ENCODE data around the gene CFAP69.
A peak's percentile ranks its signal among the peaks of the same experiment; 100 is the strongest.
"Not testable (repeated sequence)": the region's sequence is repeated elsewhere in the genome, so short reads cannot be mapped to it uniquely, and the experiment has no call there.

The CFAP69 gene

DNA sequence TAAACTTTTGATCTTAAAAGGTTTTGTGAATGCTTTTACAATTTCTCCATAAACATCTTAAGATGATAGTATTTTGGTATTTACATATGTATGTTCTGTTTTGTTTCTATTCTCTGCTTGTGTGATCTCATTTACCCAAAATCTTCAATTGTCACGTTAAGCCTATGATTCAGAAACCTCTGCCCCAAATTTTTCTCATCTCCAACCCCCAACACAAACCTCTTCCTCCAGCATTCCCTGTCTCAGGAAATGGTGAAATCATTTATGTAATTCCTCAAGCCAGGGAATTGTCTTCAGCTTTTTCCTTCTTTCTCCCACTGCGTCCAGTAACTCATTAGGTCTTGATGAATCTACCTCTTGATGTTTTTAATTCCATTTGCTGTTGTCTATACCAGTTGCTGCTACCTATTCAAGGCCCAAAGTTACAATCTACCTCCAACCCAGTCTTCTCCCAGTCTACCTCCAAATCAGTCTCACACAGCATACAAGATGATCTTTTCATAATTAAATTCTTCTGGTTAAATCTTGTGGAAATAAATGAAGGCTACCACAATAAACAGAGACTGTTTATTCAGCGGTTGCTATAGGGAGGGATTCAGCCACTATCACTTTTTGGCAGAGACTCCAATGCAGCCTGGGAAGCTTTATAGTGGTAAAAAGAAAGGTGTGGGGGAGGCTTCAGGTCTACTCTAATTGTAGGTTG, 5.8 kb downstream of the CFAP69 start:
- no peak overlapping the region for H2AK5ac ChIP-seq (ENCODE audit: low read length)
- no CpG with 5 or more reads among the region's 3 CpGs for WGBS (ENCODE audit: extremely low coverage, insufficient coverage, low lambda C conversion rate)
- H3K79me2 ChIP-seq (ENCODE audit: control insufficient read depth, insufficient read depth, low read length): no peaks in the 10 kb centered on the region
- no peak overlapping the region for H3K4me2 ChIP-seq (ENCODE audit: low read length)
- no peaks in the 10 kb centered on the region for H3K4me1 ChIP-seq (ENCODE audit: control insufficient read depth, low read depth, low read length)
- no peak overlapping the region for H2BK5ac ChIP-seq (ENCODE audit: low read length)
- H4K5ac ChIP-seq (ENCODE audit: low read length): no peak overlapping the region
- H3K27me3 ChIP-seq (ENCODE audit: insufficient read depth, low read length, poor library complexity): no peaks in the 10 kb centered on the region
- no peak overlapping the region for H4K8ac ChIP-seq (ENCODE audit: low read depth, low read length)
- no peak overlapping the region for H3K56ac ChIP-seq (ENCODE audit: low read length)
- no peak overlapping the region for H3K4me3 ChIP-seq (ENCODE audit: low read length)
- no peak overlapping the region for H2BK15ac ChIP-seq (replicated peaks; ENCODE audit: low read depth)
- H3K9ac ChIP-seq (ENCODE audit: low read length): no peak overlapping the region
- no peak overlapping the region for H3K4ac ChIP-seq (ENCODE audit: low read depth, low read length)
- H3K27ac ChIP-seq (ENCODE audit: low read depth, low read length): no peak overlapping the region
- H3K18ac ChIP-seq (ENCODE audit: low read length): peak overlapping the region; percentile 28
- H3K36me3 ChIP-seq (ENCODE audit: control insufficient read depth, insufficient read depth, low read length): no peaks in the 10 kb centered on the region
- DNase-seq: peak; percentile 33
- H3K23ac ChIP-seq (ENCODE audit: low read length): no peak overlapping the region
- peak overlapping the region; percentile 6 for H2BK120ac ChIP-seq (ENCODE audit: low read depth, low read length)
- no peaks in the 10 kb centered on the region for H3K79me1 ChIP-seq (ENCODE audit: low read length)

DNA sequence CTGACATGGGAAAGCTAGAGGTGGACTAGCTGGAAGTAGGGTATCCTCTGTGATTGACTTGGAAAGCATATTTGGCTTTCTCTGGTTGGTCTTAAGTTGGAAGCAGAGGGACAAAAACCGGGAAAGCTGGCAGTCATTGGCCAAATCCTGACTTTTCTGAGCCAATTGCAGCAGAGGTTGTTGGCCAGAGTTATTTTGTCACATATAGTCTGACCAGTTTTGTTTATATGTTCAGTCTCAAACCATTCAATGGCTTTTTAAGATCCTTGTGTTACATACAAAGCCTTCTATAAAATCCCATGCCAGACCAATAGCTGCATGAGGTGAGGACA, 6.3 kb downstream of the CFAP69 start:
- H4K8ac ChIP-seq (ENCODE audit: low read depth, low read length): no peak overlapping the region
- H3K36me3 ChIP-seq (ENCODE audit: control insufficient read depth, insufficient read depth, low read length): no peaks in the 10 kb centered on the region
- no peaks in the 10 kb centered on the region for H3K79me1 ChIP-seq (ENCODE audit: low read length)
- H2AK5ac ChIP-seq (ENCODE audit: low read length): no peak overlapping the region
- H3K23ac ChIP-seq (ENCODE audit: low read length): no peak overlapping the region
- no peak overlapping the region for H2BK15ac ChIP-seq (replicated peaks; ENCODE audit: low read depth)
- peak overlapping the region; percentile 28 for H3K18ac ChIP-seq (ENCODE audit: low read length)
- H3K4me3 ChIP-seq (ENCODE audit: low read length): no peak overlapping the region
- no CpG with 5 or more reads among the region's 1 CpG for WGBS (ENCODE audit: extremely low coverage, insufficient coverage, low lambda C conversion rate)
- no peaks in the 10 kb centered on the region for H3K79me2 ChIP-seq (ENCODE audit: control insufficient read depth, insufficient read depth, low read length)
- no peak overlapping the region for H3K4ac ChIP-seq (ENCODE audit: low read depth, low read length)
- no peak overlapping the region for H2BK5ac ChIP-seq (ENCODE audit: low read length)
- H3K27ac ChIP-seq (ENCODE audit: low read depth, low read length): no peak overlapping the region
- no peak overlapping the region for H3K56ac ChIP-seq (ENCODE audit: low read length)
- DNase-seq: no peak
- no peaks in the 10 kb centered on the region for H3K27me3 ChIP-seq (ENCODE audit: insufficient read depth, low read length, poor library complexity)
- no peak overlapping the region for H3K4me2 ChIP-seq (ENCODE audit: low read length)
- no peak overlapping the region for H3K9ac ChIP-seq (ENCODE audit: low read length)
- peak overlapping the region; percentile 6 for H2BK120ac ChIP-seq (ENCODE audit: low read depth, low read length)
- H4K5ac ChIP-seq (ENCODE audit: low read length): no peak overlapping the region
- no peaks in the 10 kb centered on the region for H3K4me1 ChIP-seq (ENCODE audit: control insufficient read depth, low read depth, low read length)

DNA sequence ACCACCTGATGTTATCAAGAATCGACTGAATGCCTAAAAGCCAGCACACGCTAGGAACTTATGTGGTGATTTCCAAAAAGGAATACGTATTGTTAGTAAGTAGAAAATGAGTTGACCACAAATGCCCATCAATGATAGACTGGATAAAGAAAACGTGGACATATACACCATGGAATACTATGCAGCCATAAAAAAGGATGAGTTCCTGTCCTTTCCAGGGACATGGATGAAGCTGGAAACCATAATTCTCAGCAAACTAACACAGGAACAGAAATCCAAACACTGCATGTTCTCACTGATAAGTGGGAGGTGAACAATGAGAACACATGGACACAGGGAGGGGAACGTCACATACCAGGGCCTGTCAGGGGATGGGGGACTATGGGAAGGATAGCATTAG, 11.0 kb downstream of the CFAP69 start:
- H3K4me1 ChIP-seq (ENCODE audit: control insufficient read depth, low read depth, low read length); H3K27ac ChIP-seq (ENCODE audit: low read depth, low read length); H3K4me3 ChIP-seq (ENCODE audit: low read length); H3K23ac ChIP-seq (ENCODE audit: low read length); H3K27me3 ChIP-seq (ENCODE audit: insufficient read depth, low read length, poor library complexity); H4K8ac ChIP-seq (ENCODE audit: low read depth, low read length); H2BK5ac ChIP-seq (ENCODE audit: low read length); H2BK15ac ChIP-seq (replicated peaks; ENCODE audit: low read depth); H3K18ac ChIP-seq (ENCODE audit: low read length); H3K9ac ChIP-seq (ENCODE audit: low read length); H2AK5ac ChIP-seq (ENCODE audit: low read length); H4K5ac ChIP-seq (ENCODE audit: low read length); H3K36me3 ChIP-seq (ENCODE audit: control insufficient read depth, insufficient read depth, low read length); H3K56ac ChIP-seq (ENCODE audit: low read length); H3K79me2 ChIP-seq (ENCODE audit: control insufficient read depth, insufficient read depth, low read length); H3K79me1 ChIP-seq (ENCODE audit: low read length); H3K4me2 ChIP-seq (ENCODE audit: low read length); H2BK120ac ChIP-seq (ENCODE audit: low read depth, low read length); H3K4ac ChIP-seq (ENCODE audit: low read depth, low read length); DNase-seq: not testable (repeated sequence)
- no CpG with 5 or more reads among the region's 5 CpGs for WGBS (ENCODE audit: extremely low coverage, insufficient coverage, low lambda C conversion rate)

DNA sequence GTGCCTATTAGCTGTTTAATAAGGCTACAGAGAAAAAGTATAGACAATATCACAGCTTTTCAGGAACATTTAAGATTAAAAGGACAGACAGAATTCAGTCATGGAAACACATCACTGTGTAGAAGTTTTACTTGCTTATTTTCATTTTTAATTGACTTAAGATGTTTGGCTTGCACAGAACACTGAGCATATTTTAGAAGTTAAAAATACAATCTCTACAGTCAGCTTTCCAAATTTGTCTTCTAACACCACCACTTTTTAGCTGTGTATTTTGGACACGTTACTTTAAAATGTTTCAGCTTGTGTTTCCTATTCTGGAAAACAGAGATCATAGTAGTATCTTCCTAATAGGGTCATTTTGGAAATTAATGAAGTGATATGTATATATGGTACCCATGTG, 11.8 kb downstream of the CFAP69 start:
- Histone ChIP-seq H3K23ac (ENCODE audit: low read length) (no peak overlapping the region), H3K27me3 (ENCODE audit: insufficient read depth, low read length, poor library complexity) (no peaks in the 10 kb centered on the region), H4K8ac (ENCODE audit: low read depth, low read length) (no peak overlapping the region), H3K4me1 (ENCODE audit: control insufficient read depth, low read depth, low read length) (no peaks in the 10 kb centered on the region), H2AK5ac (ENCODE audit: low read length) (no peak overlapping the region), H3K4ac (ENCODE audit: low read depth, low read length) (no peak overlapping the region), H3K18ac (ENCODE audit: low read length) (no peak overlapping the region), H3K79me2 (ENCODE audit: control insufficient read depth, insufficient read depth, low read length) (no peaks in the 10 kb centered on the region), H2BK15ac (replicated peaks; ENCODE audit: low read depth) (no peak overlapping the region), H3K9ac (ENCODE audit: low read length) (no peak overlapping the region), H3K27ac (ENCODE audit: low read depth, low read length) (no peak overlapping the region), H3K56ac (ENCODE audit: low read length) (no peak overlapping the region), H4K5ac (ENCODE audit: low read length) (no peak overlapping the region), H3K36me3 (ENCODE audit: control insufficient read depth, insufficient read depth, low read length) (no peaks in the 10 kb centered on the region), H3K4me2 (ENCODE audit: low read length) (no peak overlapping the region), H2BK120ac (ENCODE audit: low read depth, low read length) (no peak overlapping the region), H3K4me3 (ENCODE audit: low read length) (no peak overlapping the region), H2BK5ac (ENCODE audit: low read length) (no peak overlapping the region), H3K79me1 (ENCODE audit: low read length) (no peaks in the 10 kb centered on the region)
- no peak for DNase-seq
- no CpG with 5 or more reads among the region's 1 CpG for WGBS (ENCODE audit: extremely low coverage, insufficient coverage, low lambda C conversion rate)

DNA sequence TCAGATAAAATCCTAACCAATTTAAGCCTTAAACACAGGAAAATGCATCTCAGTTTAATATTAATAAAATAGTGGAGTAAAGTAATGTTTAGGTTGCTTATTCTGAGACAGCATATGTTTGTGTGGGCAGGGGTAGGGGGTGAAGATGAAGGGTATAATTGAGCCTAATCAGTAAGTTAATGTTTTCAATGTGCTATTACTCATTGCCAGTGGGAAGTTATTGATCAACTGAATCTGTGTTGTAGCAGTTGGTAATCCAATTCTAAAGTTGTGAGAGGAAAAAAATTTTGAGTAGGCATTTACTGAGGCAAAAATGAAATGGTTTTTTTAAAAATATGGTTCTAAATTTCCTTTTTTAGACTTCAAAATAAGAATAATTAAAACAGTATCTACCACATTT, 16.5 kb downstream of the CFAP69 start:
- Histone ChIP-seq H3K23ac (ENCODE audit: low read length) (no peak overlapping the region), H3K9ac (ENCODE audit: low read length) (no peak overlapping the region), H2BK5ac (ENCODE audit: low read length) (no peak overlapping the region), H3K56ac (ENCODE audit: low read length) (no peak overlapping the region), H3K4ac (ENCODE audit: low read depth, low read length) (no peak overlapping the region), H3K79me1 (ENCODE audit: low read length) (no peaks in the 10 kb centered on the region), H3K4me2 (ENCODE audit: low read length) (no peak overlapping the region), H3K79me2 (ENCODE audit: control insufficient read depth, insufficient read depth, low read length) (no peaks in the 10 kb centered on the region), H3K4me3 (ENCODE audit: low read length) (no peak overlapping the region), H4K5ac (ENCODE audit: low read length) (no peak overlapping the region), H2AK5ac (ENCODE audit: low read length) (no peak overlapping the region), H2BK120ac (ENCODE audit: low read depth, low read length) (no peak overlapping the region), H4K8ac (ENCODE audit: low read depth, low read length) (no peak overlapping the region), H3K27me3 (ENCODE audit: insufficient read depth, low read length, poor library complexity) (no peaks in the 10 kb centered on the region), H3K4me1 (ENCODE audit: control insufficient read depth, low read depth, low read length) (no peaks in the 10 kb centered on the region), H2BK15ac (replicated peaks; ENCODE audit: low read depth) (no peak overlapping the region), H3K18ac (ENCODE audit: low read length) (no peak overlapping the region), H3K36me3 (ENCODE audit: control insufficient read depth, insufficient read depth, low read length) (no peaks in the 10 kb centered on the region), H3K27ac (ENCODE audit: low read depth, low read length) (no peak overlapping the region)
- DNase-seq: no peak

DNA sequence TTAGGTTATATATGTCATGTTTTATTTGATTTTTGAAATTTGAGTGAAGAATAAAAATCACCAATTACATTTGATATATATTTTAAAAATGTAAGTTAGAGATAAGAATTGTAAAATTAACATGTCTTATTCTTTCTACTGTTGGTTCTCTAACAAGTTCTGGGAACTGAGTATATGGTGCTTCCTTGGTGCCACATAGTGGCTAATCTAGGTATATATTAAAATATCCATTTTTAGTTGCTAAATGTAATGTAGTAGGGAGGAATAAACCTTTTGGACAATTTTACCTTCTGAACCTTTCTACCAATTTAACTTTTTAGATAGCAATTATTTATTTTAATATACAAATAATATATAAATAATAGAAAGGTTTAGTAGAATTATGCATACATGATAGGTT, 17.5 kb downstream of the CFAP69 start:
- no peak for DNase-seq

More for the DNA sequence above, 17.5 kb downstream of the CFAP69 start:
- Histone ChIP-seq H3K4ac (ENCODE audit: low read depth, low read length) (no peak overlapping the region), H3K36me3 (ENCODE audit: control insufficient read depth, insufficient read depth, low read length) (no peaks in the 10 kb centered on the region), H3K27ac (ENCODE audit: low read depth, low read length) (no peak overlapping the region), H3K79me1 (ENCODE audit: low read length) (no peaks in the 10 kb centered on the region), H2BK5ac (ENCODE audit: low read length) (no peak overlapping the region), H4K8ac (ENCODE audit: low read depth, low read length) (no peak overlapping the region), H2BK15ac (replicated peaks; ENCODE audit: low read depth) (no peak overlapping the region), H2AK5ac (ENCODE audit: low read length) (no peak overlapping the region), H3K23ac (ENCODE audit: low read length) (no peak overlapping the region), H2BK120ac (ENCODE audit: low read depth, low read length) (no peak overlapping the region), H3K27me3 (ENCODE audit: insufficient read depth, low read length, poor library complexity) (no peaks in the 10 kb centered on the region), H3K79me2 (ENCODE audit: control insufficient read depth, insufficient read depth, low read length) (no peaks in the 10 kb centered on the region), H3K18ac (ENCODE audit: low read length) (no peak overlapping the region), H3K56ac (ENCODE audit: low read length) (no peak overlapping the region), H3K9ac (ENCODE audit: low read length) (no peak overlapping the region), H3K4me3 (ENCODE audit: low read length) (no peak overlapping the region), H4K5ac (ENCODE audit: low read length) (no peak overlapping the region), H3K4me2 (ENCODE audit: low read length) (no peak overlapping the region), H3K4me1 (ENCODE audit: control insufficient read depth, low read depth, low read length) (no peaks in the 10 kb centered on the region)
